Endothelial cell of umbilical vein (primary cell): ENCODE measurements around the gene EIF2S2. TPM values are rescaled to one million over a fixed set of nuclear protein-coding genes. Genes with fewer than 3 reads are reported as not detected.

Source experiments
- BruUV-seq: library from RNA; stranded (reverse); fragments of 400-500 nt; replicated peaks from 2 replicates; lab custom pipeline; 2021; lab: Mats Ljungman, UMichigan
- CTCF ChIA-PET: fragments of 300-600, 350-600 bp; sonication (Branson Sonifier 250); formaldehyde crosslinking; loops from one replicate; lab custom pipeline; 2021; ENCODE audit warnings: antibody characterized with exemption, inconsistent platforms; lab: Charles Lee
- POLR2A ChIA-PET: fragments of 300-600, 350-600 bp; sonication (Branson Sonifier 250); formaldehyde crosslinking; loops from one replicate; lab custom pipeline; 2021; ENCODE audit warnings: antibody characterized with exemption, inconsistent platforms; lab: Charles Lee
- DNase-seq: peaks from one replicate; pipeline ENCODE4 v3.0.0-alpha.2; 2011; ENCODE audit warnings: low read depth, low spot score
- FAIRE-seq: peaks from 2 replicates; lab custom pipeline; 2011; peaks lifted over from hg19 to GRCh38; lab: Jason Lieb, UNC
- H2AFZ ChIP-seq: 2 replicates; pipeline ENCODE4 v1.6.0; 2012; ENCODE audit warnings: low read depth, low read length, control low read depth, inconsistent platforms
- H3K27ac ChIP-seq: 2 replicates; pipeline ENCODE4 v1.5.1; 2011; ENCODE audit warnings: low read depth, mild to moderate bottlenecking, control low read depth, low read length, moderate library complexity; ENCODE audit not compliant: insufficient read depth
- H3K27me3 ChIP-seq, 2 experiments: 2 replicates each; pipeline versions ENCODE4 v1.6.0 to v1.6.1; 2011; ENCODE audit warnings: low read length in 2 of 2, mixed read lengths in 1 of 2; ENCODE audit not compliant: control insufficient read depth in 2 of 2, insufficient read depth in 2 of 2
- H3K36me3 ChIP-seq, 2 experiments: 2 replicates in 1 of 2; 3 replicates in 1 of 2; pipeline ENCODE4 v1.5.1; 2011; ENCODE audit warnings: low read length in 2 of 2, mild to moderate bottlenecking in 1 of 2, moderate library complexity in 1 of 2; ENCODE audit not compliant: control insufficient read depth in 2 of 2, insufficient read depth in 2 of 2; ENCODE audit errors: extremely low read depth in 1 of 2
- H3K4me1 ChIP-seq: 3 replicates; pipeline ENCODE4 v1.5.1; 2011; ENCODE audit warnings: mild to moderate bottlenecking, low read length; ENCODE audit not compliant: control insufficient read depth, insufficient read depth; ENCODE audit errors: extremely low read depth
- H3K4me2 ChIP-seq: 2 replicates; pipeline ENCODE4 v1.6.1; 2011; ENCODE audit warnings: low read length, control low read depth, mixed read lengths; ENCODE audit not compliant: insufficient read depth
- H3K4me3 ChIP-seq, 3 experiments: fragments of 200-600 bp in 1 of 3; sonication (generic), shearing (Covaris generic) in 1 of 3; replicated peaks in 1 of 3; 2 replicates each; pipeline ENCODE4 v1.5.1; 2011 to 2016; ENCODE audit warnings: control low read depth in 3 of 3, low read length in 3 of 3, mild to moderate bottlenecking in 2 of 3, inconsistent platforms in 1 of 3, low read depth in 1 of 3, moderate library complexity in 1 of 3; ENCODE audit not compliant: insufficient read depth in 1 of 3
- H3K79me2 ChIP-seq: 2 replicates; pipeline ENCODE4 v1.6.0; 2012; ENCODE audit warnings: low read length, inconsistent platforms; ENCODE audit not compliant: control insufficient read depth, insufficient read depth
- H3K9ac ChIP-seq: replicated peaks from 2 replicates; pipeline ENCODE3; 2011; ENCODE audit warnings: low read length, control low read depth; ENCODE audit not compliant: insufficient read depth; ENCODE audit errors: extremely low read depth
- H3K9me1 ChIP-seq: replicated peaks from 3 replicates; pipeline ENCODE4 v1.6.0; 2011; ENCODE audit warnings: mild to moderate bottlenecking, low read length; ENCODE audit not compliant: control insufficient read depth, insufficient read depth; ENCODE audit errors: extremely low read depth
- H3K9me3 ChIP-seq: replicated peaks from 2 replicates; pipeline ENCODE4 v1.5.1; 2012; ENCODE audit warnings: low read length, inconsistent platforms; ENCODE audit not compliant: control insufficient read depth, insufficient read depth
- H4K20me1 ChIP-seq: replicated peaks from 2 replicates; pipeline ENCODE3; 2011; ENCODE audit warnings: mild to moderate bottlenecking, low read length; ENCODE audit not compliant: control insufficient read depth, insufficient read depth; ENCODE audit errors: extremely low read depth
- EZH2 ChIP-seq: IDR thresholded peaks from 2 replicates; pipeline ENCODE4 v1.6.1; 2012; ENCODE audit warnings: borderline replicate concordance, low read depth, mild to moderate bottlenecking, moderate library complexity, low read length, inconsistent platforms; ENCODE audit not compliant: severe bottlenecking
- FOS ChIP-seq: IDR thresholded peaks from 2 replicates; pipeline ENCODE4 v1.6.1; 2011; ENCODE audit warnings: mild to moderate bottlenecking, low read length, moderate library complexity, borderline replicate concordance; ENCODE audit not compliant: insufficient read depth
- JUN ChIP-seq: IDR thresholded peaks from 2 replicates; pipeline ENCODE4 v1.6.1; 2011; ENCODE audit warnings: borderline replicate concordance, low read depth; ENCODE audit not compliant: insufficient read length, insufficient read depth
- MYC ChIP-seq: IDR thresholded peaks from one replicate; pipeline ENCODE4 v1.6.1; 2011; ENCODE audit warnings: mild to moderate bottlenecking, low read depth, low read length
- POLR2A ChIP-seq: IDR thresholded peaks from 2 replicates; pipeline ENCODE4 v1.6.1; 2012; ENCODE audit warnings: low read depth, mild to moderate bottlenecking, control low read depth, low read length
- dilution Hi-C: fragments of 300-500 bp; cut with MboI; formaldehyde crosslinking; loops from one replicate; pipeline ENCODE4 v1.15.0; 2019; ENCODE audit warnings: low sequenced_read_pairs; ENCODE audit not compliant: extremely low pct_ligation_motif_present
- intact Hi-C: fragments of 100-400 bp; cut with micrococcal nuclease; formaldehyde crosslinking; loops from one replicate; pipeline ENCODE4 v1.10.0; 2022
- polyA plus RNA-seq, 4 experiments: library from polyadenylated mRNA; depleted of rRNA in 3 of 4; stranded (reverse) in 3 of 4; unstranded in 1 of 4; fragments of >200 nt; gene quantifications; 2 replicates each; pipeline versions ENCODE4 v1.2.1 to v1.2.3, GENCODE V29; 2011 to 2012; ENCODE audit warnings: missing spikeins in 1 of 4
- total RNA-seq: library from RNA; stranded (reverse); gene quantifications from 2 replicates; pipeline ENCODE4 v1.2.3, GENCODE V29; 2021
- TF ChIP-seq, protein P1 (sequence below): IDR thresholded peaks from 2 replicates; pipeline ENCODE4 v1.6.1; 2011; ENCODE audit not compliant: insufficient read depth, insufficient read length
- TF ChIP-seq, protein P2 (sequence below), 2 donors: IDR thresholded peaks; 1 replicate in 1 of 2; 2 replicates in 1 of 2; pipeline ENCODE4 v1.5.1; 2011; ENCODE audit warnings: low read length in 2 of 2, mild to moderate bottlenecking in 2 of 2, moderate library complexity in 2 of 2, control low read depth in 1 of 2, inconsistent platforms in 1 of 2, low read depth in 1 of 2; ENCODE audit not compliant: insufficient read depth in 1 of 2; ENCODE audit errors: extremely low read depth in 1 of 2

Gene EIF2S2
- total and polyA plus RNA-seq, 2 donors (not counting 3 experiments of a cell fraction or from before 2014, with no cell fraction given): 38.8 to 99.3 TPM

DNA sequence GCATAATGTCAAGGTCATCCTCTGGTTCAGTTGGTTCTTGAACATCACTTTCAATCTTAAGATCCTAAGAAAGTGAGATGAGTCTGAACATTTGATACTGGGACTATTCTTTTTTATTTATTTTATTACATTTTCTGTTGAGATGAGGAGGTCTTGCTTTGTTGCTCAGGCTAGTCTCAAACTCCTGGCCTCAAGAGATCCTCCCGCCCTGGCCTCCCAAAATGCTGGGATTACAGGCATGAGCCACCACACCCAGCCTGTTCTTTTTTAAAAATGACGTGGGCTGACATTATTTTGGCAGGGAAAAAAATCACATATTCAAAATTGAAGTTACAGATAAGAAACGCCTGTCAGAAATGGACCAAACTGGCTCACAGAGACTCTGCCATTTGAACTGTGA lies 13.5 kb downstream of the EIF2S2 start:
- H3K9me3 ChIP-seq: no peaks in the 10 kb centered on the region
- no peaks in the 10 kb centered on the region for H3K27me3 ChIP-seq
- peaks cover 60% of the 10 kb centered on the region for H3K79me2 ChIP-seq
- FAIRE-seq: no peak
- no peaks in the 10 kb centered on the region for H3K4me1 ChIP-seq
- TF ChIP-seq EZH2 (no peak), POLR2A (no peak), JUN (no peak), FOS (no peak), MYC (no peak)
- TF ChIP-seq, protein P1, sequence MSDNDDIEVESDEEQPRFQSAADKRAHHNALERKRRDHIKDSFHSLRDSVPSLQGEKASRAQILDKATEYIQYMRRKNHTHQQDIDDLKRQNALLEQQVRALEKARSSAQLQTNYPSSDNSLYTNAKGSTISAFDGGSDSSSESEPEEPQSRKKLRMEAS: no peak
- TF ChIP-seq, protein P2, sequence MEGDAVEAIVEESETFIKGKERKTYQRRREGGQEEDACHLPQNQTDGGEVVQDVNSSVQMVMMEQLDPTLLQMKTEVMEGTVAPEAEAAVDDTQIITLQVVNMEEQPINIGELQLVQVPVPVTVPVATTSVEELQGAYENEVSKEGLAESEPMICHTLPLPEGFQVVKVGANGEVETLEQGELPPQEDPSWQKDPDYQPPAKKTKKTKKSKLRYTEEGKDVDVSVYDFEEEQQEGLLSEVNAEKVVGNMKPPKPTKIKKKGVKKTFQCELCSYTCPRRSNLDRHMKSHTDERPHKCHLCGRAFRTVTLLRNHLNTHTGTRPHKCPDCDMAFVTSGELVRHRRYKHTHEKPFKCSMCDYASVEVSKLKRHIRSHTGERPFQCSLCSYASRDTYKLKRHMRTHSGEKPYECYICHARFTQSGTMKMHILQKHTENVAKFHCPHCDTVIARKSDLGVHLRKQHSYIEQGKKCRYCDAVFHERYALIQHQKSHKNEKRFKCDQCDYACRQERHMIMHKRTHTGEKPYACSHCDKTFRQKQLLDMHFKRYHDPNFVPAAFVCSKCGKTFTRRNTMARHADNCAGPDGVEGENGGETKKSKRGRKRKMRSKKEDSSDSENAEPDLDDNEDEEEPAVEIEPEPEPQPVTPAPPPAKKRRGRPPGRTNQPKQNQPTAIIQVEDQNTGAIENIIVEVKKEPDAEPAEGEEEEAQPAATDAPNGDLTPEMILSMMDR (IDR thresholded peaks at IDR 0.05; ENCODE audit: extremely low read depth in 1 of 2, insufficient read depth in 1 of 2, low read depth in 1 of 2, low read length in 2 of 2): no peak
- no TSS peak for BruUV-seq
- CTCF ChIA-PET: no interaction called here
- dilution Hi-C loops (no loop called here), intact Hi-C loops (no loop called here)
- DNase-seq: no peak
- peaks cover 6% of the 10 kb centered on the region for H4K20me1 ChIP-seq
- POLR2A ChIA-PET: no interaction called here
- no peaks in the 10 kb centered on the region for H3K9me1 ChIP-seq
- no peak overlapping the region for H3K4me2 ChIP-seq
- no peak overlapping the region for H3K27ac ChIP-seq
- no peak overlapping the region for H3K4me3 ChIP-seq
- peaks cover 38 to 43% of the 10 kb centered on the region in 2 experiments for H3K36me3 ChIP-seq
- no peak overlapping the region for H3K9ac ChIP-seq
- H2AFZ ChIP-seq: no peak overlapping the region
